HCEC 1CT (cell line): Measurements from ENCODE around the gene PNRC2.
A peak's percentile ranks its signal among the peaks of the same experiment; 100 is the strongest.
"Not testable (repeated sequence)": the region's sequence is repeated elsewhere in the genome, so short reads cannot be mapped to it uniquely, and the experiment has no call there.

Experiments
- DNase-seq: peaks from one replicate; pipeline ENCODE4 v3.0.0-alpha.2; 2017

Gene PNRC2

DNA sequence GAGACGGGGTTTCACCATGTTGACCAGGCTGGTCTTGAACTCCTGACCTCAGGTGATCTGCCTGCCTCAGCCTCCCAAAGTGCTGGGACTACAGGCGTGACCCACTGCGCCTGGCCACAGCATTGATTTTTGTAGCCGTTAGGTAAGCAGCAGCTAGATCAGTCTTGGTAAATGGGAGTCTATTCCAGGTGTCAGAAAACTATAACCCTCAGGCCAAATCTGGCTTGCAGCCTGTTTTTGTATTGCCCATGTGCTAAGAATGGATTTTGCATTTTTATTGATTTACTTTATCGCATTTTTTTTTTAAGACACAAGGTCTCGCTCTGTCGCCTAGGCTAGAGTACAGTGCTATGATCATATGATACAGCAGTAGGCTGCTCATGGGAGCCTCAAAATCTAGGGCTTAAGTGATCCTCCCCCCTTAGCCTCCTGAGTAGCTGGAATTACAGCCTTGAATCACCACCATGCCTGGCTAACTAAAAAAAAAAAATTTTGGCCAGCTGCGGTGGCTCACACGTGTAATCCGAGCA lies 37.1 kb downstream of the PNRC2 start:
- no peak for DNase-seq

DNA sequence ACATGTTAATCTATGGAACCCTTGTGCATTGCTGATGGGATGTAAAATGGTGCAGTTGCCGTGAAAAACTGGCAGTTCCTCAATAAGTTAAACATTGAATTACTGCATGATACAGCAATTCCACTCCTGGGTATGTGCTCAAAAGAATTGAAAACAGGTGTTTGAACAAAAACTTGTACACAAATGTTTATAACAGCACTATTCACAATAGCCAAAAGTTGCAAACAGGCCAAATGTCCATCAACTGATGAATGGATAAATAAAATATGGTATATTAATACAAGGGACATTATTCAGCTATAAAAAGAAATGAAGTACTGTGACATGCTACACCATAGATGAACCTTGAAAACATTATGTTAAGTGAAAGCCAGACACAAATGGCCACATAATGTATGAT lies 38.2 kb downstream of the PNRC2 start:
- no peak for DNase-seq

DNA sequence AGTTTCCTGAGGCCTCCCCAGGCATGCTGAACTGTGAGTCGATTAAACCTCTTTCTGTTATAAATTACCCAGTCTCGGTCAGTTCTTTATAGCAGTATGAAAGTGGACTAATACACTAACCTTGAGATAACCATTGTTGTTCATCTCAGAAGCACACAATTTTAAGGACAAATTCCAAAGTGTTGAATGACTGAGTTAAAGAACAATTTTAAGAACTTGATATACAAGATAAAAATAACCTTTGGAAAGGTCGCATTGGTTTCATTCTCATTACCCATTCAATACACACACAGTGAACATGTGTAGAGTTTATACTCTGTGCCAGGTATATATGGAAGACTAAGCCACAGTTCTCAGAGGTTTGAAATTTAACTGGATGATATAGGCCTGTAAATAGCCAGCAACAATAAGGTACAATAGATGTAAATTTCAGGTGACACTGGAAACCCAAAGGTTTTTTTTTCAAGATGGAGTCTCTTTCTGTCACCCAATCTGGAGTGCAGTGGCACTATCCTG lies 39.6 kb downstream of the PNRC2 start:
- no peak for DNase-seq

DNA sequence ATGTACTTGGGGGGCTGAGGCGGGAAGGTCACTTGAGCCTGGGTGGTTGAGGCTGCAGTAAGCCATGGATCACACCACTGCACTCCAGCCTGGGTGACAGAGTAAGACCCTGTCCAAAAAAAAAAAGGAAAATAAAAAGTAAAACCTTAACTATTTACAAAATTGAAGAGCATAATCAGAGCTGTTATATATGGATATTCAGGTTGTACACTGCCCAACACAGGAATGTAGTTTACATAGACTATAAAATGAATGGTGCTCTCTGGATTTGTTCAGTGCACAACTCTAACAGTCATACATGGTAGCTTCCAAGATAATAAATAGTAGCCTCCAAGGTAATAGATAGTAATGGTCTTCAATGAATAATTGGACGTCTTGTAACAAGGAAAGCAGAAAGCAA lies 43.1 kb downstream of the PNRC2 start:
- no peak for DNase-seq

DNA sequence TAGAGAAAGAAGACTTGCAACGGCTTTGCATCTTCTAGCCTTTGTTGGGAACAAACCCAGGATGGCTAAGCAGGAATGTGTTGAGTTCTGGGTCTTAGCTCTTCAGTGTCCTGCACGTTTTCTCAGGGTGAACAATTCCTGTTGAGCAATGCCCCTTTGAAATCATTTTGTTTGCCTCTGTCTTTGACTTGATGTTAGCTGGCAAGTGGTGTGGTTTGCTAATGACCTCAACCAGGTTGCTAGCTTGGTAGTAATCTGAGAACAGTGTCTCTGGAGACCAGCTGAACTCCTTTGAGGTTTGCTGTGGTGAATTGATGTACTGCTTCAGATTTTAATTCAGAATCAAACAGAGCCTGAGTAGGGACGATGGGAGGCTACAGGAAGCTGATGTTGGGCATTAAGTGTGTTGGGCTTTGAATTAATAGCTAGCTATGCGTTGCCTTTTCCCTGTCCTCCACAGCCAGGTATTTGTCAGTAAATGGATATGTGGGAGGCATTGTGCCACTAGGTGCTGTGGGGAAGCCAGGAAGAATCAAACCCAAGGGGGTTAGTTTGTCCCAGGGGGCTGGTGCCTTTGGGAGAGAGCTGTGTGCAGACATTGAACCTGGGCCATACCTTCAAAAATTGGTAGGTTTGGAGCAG lies 43.8 kb downstream of the PNRC2 start:
- peak; percentile 73 for DNase-seq

DNA sequence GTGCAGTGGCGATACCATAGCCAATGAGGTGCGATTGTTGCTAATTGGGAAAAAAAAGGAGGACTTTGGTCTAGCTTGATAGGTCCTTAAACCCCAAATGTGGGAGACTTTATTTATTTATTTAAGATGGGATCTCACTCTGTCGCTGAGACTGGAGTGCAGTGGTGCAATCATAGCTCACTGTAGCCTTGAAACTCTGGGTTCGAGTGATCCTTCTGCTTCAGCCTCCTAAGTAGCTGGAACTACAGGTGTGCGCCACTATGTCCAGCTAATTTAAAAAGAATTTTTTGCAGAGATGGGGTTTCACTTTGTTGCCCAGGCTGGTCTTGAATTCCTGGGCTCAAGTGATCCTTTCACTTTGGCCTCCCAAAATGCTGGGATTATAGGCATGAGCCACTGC lies 44.5 kb downstream of the PNRC2 start:
- no peak for DNase-seq

DNA sequence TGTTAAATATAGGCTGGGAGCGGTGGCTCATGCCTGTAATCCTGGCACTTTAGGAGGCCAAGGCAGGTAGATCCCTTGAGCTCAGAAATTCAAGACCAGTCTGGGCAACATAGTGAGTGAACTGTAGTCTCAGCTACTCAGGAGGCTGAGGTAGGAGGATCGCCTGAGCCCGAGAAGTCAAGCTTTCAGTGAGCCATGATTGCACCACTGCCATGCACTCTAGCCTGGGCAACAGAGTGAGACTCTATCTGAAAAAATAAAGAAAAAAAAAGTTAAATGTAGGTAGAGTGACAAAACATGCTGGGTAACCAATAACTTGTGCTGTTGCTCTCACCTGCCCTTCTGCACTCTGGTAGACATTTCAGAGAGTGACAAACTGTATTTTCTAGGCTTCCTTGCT lies 45.5 kb downstream of the PNRC2 start:
- DNase-seq, result no peak

DNA sequence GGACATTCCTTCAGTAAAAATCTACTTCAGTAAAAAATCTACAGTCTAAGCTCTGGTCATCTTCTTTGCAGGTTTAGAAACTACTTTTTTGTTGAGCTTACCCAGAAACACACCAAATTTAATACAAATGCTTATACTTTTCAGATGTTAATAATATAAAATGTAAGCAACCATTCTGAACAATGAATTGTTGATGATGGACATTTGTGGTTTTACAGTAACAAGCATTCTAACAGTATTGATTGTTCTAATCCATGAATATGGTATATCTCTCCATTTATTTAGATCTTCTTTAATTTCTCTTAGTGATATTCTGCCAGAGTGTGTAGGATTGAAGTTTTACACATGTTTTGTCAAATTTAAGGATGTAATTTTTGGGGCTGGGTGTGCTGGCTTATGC lies 47.5 kb downstream of the PNRC2 start:
- DNase-seq, result no peak

DNA sequence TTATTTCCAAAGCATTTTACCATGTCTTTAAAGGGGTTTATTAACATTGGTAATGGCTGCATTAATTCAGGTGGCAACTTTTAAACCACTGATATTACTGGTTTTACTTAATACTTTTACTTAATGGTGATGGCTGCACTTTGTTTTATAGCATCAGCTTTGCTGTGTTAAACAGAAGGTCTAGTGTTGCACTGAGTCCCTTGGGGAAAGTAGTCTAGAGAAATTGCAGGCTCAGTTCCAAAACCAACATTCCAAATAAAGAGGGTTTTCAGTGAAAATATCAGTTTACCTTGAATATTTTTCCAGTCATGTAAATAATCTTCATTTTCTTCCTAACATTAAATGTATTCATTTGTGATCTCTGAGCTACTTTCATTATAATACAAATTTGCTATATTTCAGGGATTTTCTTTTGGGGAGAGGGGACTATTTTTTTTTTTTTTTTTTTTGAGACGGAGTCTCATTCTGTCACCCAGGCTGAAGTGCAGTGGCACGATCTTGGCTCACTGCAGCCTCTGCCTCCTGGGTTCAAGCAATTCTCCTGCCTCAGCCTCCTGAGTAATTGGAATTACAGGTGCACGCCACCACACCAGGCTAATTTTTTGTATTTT lies 49.1 kb downstream of the PNRC2 start:
- DNase-seq, result not testable (repeated sequence)

DNA sequence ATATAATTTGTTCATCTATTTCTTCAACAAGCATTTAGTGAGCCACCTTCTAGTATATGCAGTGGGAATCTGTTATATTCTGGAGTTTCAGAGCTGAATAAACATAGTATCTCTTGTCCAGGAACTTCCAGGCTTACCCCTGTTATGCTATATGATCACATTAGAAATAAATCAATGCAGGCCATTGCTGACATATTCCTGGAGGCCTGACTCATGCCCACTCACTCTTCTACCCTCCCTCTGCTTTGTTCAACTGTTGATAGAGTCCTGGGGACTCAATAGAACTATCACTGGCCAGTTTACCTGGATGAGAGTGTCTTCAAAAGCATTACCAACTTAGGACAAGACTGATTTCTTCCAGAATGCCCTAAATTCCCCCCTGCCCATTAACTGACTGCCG lies 49.8 kb downstream of the PNRC2 start:
- peak; percentile 79 for DNase-seq

DNA sequence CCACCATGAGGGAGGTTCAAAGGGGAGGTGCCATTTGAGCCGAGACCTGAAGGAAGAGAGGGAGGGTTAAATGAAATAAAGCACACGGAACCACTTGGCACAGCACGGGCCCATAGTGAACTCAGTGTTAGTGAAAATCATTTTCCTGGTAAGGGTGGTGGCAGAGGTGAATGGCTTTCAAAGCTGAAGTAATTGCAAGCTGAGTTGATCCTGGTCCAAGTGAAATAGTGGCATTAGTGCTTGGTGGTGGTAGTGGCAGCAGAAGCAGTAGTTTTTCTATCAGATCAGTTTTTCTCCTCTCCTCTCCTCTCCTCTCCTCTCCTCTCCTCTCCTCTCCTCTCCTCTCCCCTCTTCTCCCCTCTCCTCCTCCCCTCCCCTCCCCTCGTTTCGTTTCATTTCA lies 51.0 kb downstream of the PNRC2 start:
- no peak for DNase-seq

DNA sequence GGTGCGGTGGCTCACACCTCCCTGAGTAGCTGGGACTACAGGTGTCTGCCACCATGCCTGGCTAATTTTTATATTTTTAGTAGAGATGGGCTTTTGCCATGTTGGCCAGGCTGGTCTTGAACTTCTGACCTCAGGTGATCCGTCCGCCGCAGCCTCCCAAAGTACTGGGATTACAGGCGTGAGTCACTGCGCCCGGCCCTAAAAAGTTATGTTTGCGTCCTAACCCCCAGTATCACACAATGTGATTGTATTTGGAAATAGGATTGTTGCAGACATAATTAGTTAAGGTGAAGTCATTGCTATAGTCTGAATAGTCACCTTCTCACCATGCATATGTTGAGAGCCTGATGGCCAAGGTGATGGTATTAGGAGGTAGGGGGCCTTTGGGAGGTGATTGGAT lies 53.2 kb downstream of the PNRC2 start:
- DNase-seq, result not testable (repeated sequence)
